Measurements from ENCODE around the gene IGF1R.

The IGF1R gene

DNA sequence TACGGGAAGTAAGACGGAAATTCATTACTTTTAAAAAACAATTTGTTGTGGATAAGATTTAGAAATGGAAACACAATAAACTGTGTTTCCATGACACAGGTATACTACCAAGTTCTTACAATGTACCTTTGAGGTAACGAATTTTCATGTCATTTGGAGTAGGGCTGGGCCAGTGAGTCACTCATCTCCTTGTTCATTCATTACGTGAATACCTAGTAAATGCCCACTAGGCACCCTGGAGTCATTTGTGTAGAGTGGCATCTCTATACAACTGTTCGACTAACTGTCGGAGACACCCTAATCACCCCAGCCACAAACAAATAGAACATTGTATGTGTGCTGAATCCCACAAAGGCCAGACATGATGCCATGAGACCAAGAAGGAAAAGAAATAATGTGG lies 94.8 kb downstream of the IGF1R start:
- no peak overlapping the region for H3K4me3 ChIP-seq (ENCODE audit: low read depth, low read length)

DNA sequence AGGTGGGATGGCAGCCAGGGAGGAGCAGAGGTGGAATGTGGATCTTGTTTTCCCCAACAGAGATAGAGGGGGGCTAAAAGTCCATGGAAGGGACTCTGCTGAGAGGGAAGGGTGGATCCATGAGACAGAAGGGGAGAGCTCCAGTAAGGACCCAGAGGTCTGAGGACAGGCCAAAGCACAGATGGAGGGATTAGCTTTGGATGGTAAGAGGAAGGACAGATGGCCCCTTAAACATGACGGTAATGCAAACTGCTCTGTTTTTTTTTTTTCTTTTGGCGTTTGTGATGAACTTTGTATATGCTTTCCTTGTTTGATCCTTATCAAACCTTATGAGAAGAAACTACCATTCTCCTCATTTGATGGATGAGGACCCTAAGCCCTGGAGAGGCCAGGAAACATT lies 96.2 kb downstream of the IGF1R start:
- no peak overlapping the region for H3K4me3 ChIP-seq (ENCODE audit: low read depth, low read length)

DNA sequence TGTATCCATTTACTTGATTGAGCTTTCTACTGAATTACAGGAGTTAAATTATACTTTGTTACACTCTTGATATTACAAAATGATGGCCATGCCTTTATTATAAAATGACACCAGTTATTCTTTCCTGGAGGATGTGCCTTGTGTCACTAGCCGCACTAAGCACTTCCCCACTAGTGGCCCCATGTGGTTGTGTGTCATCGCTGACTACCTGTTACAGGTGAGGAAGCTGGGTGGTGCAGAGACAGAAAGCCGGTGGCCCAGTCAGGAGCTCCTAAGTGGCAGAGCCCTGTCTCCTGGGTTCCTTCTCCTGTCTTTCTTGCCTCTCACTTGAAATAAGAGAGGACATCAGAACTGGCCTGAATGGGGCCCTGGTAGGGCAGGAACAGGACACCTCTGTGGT lies 96.8 kb downstream of the IGF1R start:
- H3K4me3 ChIP-seq (ENCODE audit: low read depth, low read length) = no peak overlapping the region

DNA sequence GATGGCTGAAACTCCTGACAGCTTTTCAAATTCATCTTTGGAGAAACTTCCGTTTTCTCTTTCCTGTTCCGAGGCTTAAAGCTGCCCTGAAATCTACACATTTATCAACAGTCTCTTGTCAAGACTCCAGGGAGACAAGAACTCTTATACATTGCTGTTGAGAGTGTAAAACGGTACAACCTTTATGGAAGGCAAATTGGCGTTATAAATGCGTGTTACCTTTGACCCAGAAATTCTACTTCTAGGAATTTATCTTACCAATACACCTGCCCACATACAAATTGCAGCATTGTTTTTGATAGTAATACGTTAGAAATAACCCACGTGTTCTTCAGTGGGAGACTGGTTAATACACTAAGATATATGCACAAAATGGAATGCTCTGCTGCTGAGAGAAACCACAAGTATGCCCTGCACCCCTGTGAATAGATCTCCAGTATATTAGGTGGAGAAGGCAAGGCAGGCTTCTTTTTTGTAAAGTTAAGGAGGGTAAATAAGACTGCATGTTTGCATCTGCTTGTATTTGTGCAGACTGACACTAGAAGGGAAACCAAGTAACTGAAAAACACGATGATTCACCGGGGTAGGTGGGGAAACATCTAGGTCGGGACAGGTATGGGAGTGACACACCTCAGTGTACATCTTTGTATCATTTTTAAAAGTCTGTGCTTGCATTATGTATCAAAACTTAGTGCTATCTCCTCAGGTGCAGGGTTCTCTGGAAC lies 97.5 kb downstream of the IGF1R start:
- H3K4me3 ChIP-seq (ENCODE audit: low read depth, low read length) = no peak overlapping the region

GRCh38 chr15:98746375-98747155 lies 98.2 kb downstream of the IGF1R start:
- H3K4me3 ChIP-seq (ENCODE audit: low read depth, low read length) = no peak overlapping the region

DNA sequence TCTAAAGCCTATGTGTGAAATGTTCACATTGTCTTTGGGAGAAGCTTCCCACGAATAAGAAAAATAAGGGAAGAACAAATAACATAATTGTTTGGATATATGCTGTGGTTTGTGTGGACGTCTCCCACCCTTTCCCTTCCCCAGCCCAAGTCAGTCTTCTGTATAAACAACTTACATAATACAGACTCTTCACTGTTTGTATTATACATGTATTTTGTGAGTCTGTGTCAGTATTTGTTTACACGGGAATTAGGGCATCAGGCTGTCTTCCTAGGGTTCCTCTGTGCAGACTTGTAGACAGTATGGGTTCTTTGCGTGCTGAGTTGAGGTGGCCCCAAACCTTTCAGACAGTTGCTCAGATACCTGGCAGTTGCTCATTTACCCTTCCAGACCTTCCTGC lies 103.4 kb downstream of the IGF1R start:
- no peak overlapping the region for H3K4me3 ChIP-seq (ENCODE audit: low read depth, low read length)

DNA sequence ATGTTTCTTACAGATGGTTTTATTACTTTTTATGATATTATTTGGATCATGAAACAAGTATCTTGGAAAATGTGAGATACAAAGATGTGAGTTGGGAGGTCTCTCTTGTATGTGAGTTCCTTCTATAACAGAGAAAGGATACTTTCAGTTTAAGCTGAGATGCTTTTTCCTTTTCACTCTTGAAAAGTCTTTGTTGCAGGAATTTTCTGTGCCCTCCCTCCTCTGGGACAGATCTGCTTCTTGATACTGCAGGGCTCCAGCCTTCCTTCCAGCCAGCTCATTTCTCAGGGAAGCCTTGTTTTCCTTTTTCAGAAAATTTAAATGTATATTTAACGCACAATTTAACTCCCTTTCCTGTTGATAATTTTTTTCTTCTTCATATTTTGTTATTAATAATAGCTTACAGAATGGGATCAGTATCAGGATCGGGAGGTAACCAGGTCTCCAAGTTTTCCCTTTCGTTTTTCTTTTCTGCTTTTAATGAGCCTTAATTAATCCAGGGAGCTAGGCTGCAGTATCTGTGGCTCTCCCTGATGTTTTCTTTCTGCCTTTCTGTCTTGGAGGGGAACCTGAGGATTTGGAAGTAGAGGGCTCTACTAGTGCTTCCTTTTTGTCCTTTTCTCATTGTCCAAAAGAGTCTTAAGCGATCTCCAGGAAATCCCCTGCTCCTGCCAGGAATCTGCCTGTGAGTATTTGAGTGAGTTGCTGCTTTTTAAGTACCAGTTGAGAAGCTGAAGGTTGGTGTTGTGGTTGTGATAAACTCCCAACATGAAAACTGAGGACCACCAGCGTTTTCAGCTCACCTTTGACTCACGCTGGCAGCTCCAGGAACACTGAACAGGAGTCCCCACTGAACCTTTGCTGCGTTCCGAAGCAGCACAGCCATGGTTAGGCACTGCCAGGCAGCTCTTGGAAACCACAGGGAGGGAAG lies 105.7 kb downstream of the IGF1R start:
- H3K4me3 ChIP-seq (ENCODE audit: low read depth, low read length) = no peak overlapping the region

DNA sequence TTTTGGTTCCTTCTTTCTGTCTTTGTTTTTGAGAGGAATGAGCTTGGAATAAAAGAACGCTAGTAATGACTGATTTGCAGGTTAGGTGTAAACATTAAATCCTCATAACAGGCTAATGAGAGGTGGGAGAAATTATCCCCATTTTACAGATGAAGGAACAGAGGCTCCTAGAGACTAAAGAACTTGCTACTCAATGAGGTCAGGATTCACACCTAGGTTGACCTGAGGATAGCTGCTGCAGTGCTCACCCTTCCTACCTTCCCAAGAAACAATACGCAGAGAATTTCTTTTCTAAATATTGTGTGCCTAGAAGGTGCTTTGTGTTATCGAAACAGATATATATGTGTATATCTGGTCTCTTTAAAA lies 106.3 kb downstream of the IGF1R start:
- H3K4me3 ChIP-seq (ENCODE audit: low read depth, low read length) = no peak overlapping the region

DNA sequence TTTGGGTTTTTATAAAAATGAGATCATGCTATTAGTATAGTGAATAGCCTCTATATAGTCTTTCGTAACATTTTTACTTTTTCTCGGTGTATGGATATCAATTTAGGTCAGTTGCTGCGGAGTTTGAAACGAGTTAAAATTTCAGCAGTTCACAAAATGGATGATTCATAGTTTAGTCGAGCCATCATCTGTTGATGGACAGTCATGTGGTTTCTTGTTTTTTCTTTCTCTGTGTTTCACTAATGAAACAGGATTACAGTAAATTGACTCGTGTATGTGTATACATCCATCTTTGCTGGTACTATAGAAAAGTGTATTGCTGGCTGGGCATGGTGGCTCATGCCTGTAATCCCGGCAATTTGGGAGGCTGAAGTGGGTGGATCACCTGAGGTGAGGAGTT lies 106.8 kb downstream of the IGF1R start:
- no peak overlapping the region for H3K4me3 ChIP-seq (ENCODE audit: low read depth, low read length)

- H3K4me3 ChIP-seq (ENCODE audit: low read depth, low read length) = no peak overlapping the region
These were observed 107.4 kb downstream of the IGF1R start for GRCh38 chr15:98755781-98756180.

- no peak overlapping the region for H3K4me3 ChIP-seq (ENCODE audit: low read depth, low read length)
These were observed 109.9 kb downstream of the IGF1R start for GRCh38 chr15:98758224-98758623.

- H3K4me3 ChIP-seq (ENCODE audit: low read depth, low read length) = no peak overlapping the region
These were observed 110.9 kb downstream of the IGF1R start for GRCh38 chr15:98759277-98759676.

DNA sequence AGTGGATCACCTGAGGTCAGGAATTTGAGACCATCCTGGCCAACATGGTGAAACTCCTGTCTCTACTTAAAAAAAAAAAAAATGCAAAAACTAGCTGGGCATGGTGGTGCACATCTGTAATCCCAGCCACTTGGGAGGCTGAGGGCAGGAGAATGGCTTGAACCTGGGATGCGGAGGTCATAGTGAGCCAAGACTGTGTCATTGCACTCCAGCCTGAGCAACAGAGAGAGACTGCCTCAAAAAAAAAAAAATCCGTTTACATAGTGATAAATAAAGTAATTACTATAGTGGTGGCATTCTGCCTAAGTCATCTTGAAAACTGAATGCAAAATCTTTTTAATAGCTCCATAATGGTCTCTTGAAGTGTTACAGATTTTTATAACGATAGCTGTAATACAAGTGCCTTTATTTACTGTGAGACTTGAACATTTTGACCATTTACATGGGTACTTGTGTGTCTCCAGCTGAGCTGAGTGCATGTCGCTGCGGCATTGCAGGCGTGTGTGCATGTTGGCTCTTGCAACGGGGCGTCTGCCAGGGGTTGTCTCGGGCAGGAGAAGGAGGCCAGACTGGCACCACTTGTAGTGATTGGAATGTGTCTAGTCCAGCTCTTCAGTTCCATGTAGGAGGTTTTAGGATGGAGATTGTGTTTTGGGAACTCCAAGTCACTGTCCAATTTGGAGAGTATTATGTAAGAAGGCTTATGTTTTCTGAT lies 111.9 kb downstream of the IGF1R start:
- no peak overlapping the region for H3K4me3 ChIP-seq (ENCODE audit: low read depth, low read length)

DNA sequence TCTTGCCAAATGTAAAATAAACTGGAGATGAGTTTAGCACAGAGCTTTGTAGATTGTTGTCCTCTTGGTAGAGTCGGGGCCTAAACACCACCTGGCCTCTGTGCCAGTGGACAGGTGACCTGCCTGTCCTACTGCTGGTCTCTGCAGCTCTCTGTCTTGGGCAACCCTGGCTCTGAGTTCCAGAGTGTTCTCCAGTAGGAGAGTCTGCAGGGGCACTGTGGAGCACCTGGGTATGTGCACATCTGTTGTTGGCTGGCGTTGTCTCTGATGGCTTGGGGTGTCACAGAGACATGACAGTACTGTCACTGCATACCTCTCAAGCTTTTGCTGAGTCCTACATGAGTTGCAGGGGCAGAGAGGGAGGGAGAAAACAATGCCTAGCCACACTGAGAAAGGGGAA lies 112.6 kb downstream of the IGF1R start:
- H3K4me3 ChIP-seq (ENCODE audit: low read depth, low read length) = no peak overlapping the region

DNA sequence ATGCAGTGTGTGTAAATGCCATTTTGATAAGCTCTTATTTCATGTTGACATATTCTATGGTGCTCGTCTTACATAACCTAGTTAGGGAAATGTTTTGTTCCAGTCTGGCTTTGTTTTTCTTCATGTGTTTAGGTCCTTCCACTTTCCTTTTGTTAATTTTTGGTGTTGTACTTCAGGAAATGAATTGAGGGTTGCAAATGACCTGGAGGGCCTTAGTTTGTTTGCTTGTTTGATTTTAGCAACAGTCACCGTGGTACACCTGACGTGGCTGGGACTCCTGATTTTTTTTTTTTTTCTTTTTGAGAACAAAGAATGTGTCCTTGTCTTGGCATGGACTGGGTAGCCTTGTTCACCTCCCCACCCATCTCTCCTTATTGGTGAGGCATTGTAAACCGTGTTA lies 114.8 kb downstream of the IGF1R start:
- no peak overlapping the region for H3K4me3 ChIP-seq (ENCODE audit: low read depth, low read length)

DNA sequence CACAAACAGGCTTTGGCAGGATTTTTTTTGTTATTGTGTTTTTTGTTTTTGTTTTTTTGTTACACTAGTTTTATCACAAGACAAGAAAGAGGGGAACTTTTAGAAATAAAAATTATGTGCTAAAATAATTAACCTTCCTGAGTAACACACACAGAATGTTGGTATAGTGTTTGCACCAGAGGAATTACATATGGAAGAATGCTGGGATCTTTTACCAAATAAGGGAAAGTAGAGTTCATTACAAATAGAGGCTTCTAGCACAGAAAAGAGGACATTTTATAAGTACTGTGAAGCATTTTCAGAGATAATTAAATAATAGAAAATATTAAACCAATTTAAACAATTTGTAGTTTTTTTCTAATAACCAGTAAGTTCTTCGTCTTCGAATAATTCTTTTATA lies 116.0 kb downstream of the IGF1R start:
- no peak overlapping the region for H3K4me3 ChIP-seq (ENCODE audit: low read depth, low read length)

DNA sequence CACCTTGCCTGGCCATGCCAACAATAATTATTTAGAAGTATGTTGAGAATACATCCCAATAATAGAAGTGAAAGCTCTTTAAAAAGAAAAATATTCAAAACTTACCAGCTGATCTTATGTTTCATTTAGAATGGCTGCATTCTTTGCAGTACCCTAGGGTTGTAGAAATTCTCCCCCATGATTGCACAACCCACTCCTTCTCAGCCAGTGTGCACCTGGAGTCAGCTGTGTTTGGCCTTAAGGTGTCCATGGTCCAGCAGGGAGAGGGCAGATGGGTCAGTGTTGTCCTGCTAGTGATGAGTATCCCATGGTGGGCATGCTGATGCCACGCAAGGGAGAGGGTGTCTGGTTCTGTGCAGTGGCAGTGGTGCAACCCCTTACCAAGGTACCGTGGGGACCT lies 117.3 kb downstream of the IGF1R start:
- no peak overlapping the region for H3K4me3 ChIP-seq (ENCODE audit: low read depth, low read length)

DNA sequence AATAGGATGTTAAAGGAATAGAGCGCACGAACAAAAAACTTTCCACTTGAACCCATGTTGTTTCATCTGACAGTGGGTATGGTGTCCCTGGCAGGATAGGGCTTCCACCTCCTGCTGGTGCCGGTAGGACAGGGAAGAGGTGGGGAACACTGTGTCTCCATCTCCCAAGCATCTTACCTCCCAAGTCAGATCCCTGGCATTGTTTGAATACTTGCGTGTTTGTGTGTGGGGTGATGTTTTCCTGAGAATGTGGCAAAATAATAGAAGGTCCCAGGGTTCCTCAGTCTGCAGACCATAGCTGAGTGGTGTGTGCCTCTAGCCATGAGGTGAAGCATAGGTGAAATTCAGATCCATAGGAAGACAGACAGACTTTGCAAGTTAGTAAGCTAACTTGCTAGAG lies 119.4 kb downstream of the IGF1R start:
- no peak overlapping the region for H3K4me3 ChIP-seq (ENCODE audit: low read depth, low read length)

DNA sequence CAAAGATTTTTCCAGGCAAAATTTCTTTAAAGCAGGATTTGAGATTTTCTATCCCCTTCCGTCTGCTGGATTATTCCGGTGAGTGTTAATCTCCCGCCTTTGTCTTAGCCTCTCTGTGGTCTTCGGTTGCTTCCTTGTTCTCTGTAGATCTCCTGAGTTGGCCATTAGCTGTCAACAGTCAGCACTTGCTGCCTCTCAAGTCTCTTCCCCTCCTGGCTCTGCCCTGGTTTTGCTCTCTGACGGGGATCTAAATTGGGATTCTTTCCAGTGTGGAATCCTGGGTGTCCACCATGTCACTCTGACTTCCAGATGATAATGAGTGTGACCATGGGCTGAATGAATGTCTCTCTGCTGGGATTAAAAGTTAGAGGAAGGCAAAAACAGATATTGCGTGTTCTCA lies 121.5 kb downstream of the IGF1R start:
- H3K4me3 ChIP-seq (ENCODE audit: low read depth, low read length) = no peak overlapping the region

GRCh38 chr15:98770984-98771383 lies 122.6 kb downstream of the IGF1R start:
- H3K4me3 ChIP-seq (ENCODE audit: low read depth, low read length) = no peak overlapping the region

- H3K4me3 ChIP-seq (ENCODE audit: low read depth, low read length) = no peak overlapping the region
These were observed 123.2 kb downstream of the IGF1R start for GRCh38 chr15:98771541-98771940.
